ENCODE data around the gene ANKHD1. TPM values are rescaled to one million over a fixed set of nuclear protein-coding genes. Genes with fewer than 3 reads are reported as not detected.

The ANKHD1 gene
- total RNA-seq, 1 experiment from 2014 or later: 140 TPM

DNA sequence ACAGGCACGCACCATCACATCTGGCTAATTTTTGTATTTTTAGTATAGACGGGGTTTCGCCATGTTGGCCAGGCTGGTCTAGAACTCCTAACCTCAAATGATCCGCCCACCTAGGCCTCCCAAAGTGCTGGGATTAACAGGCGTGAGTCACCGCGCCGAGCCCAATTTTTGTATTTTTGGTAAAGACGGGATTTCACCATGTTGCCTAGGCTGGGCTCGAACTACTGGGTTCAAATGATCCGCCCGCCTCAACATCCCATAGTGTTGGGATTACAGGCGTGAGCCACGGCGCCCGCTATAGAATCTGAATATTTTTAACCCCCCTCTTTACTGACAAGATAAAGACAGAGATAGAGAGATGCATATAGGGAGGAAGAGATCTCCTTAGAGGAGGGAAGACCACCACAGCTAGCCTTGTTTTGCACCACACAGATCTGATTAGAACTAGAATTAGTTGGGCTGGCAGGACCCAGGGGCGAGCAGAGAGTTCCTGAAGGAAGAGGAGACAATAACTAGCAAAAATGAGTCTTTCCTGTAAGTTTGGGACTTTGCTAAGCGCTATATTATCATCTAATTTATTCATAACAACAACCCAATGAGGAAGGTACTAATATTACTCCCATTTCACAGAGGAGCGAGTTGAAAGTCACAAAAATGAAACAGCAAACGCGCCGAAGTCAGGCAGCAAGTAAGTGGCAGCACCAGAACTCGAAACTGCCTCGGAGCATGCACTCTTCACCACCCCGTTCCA, 1.5 kb upstream of the ANKHD1 start:
- TSS peak; percentile 86 for BruUV-seq (replicated peaks)
- H3K4me1 ChIP-seq (ENCODE audit: control insufficient read depth, insufficient read depth, low read length): peaks cover 19% of the 10 kb centered on the region
- no peaks in the 10 kb centered on the region for H3K27me3 ChIP-seq (ENCODE audit: control insufficient read depth, insufficient read depth, low read length)
- DNase-seq (ENCODE audit: low read depth, low spot score) (no peak), ATAC-seq (no peak)
- H3K27ac ChIP-seq (ENCODE audit: low read length): peak overlapping the region; percentile 98
- peak overlapping the region; percentile 62 to 97 for H3K4me3 ChIP-seq (ENCODE audit: low read depth in 2 of 2, low read length in 2 of 2)
- ChIA-PET CTCF (no interaction called here), POLR2A (no interaction called here)
- no peaks in the 10 kb centered on the region for H3K9me3 ChIP-seq (ENCODE audit: control insufficient read depth, insufficient read depth, low read depth, low read length)
- peaks cover 5% of the 10 kb centered on the region for H3K36me3 ChIP-seq (ENCODE audit: control insufficient read depth, insufficient read depth, low read length)
- intact Hi-C loops (cut with micrococcal nuclease; ENCODE audit: unreplicated experiment) (no loop called here), in situ Hi-C loops (cut with HindIII; ENCODE audit: low pct_unique_long_range_greater_than_20kb, low sequenced_read_pairs) (no loop called here)
- TF ChIP-seq POLR2AphosphoS5 (IDR thresholded peaks at IDR 0.05; ENCODE audit: low read depth, low read length): no peak
- TF ChIP-seq, protein P1, sequence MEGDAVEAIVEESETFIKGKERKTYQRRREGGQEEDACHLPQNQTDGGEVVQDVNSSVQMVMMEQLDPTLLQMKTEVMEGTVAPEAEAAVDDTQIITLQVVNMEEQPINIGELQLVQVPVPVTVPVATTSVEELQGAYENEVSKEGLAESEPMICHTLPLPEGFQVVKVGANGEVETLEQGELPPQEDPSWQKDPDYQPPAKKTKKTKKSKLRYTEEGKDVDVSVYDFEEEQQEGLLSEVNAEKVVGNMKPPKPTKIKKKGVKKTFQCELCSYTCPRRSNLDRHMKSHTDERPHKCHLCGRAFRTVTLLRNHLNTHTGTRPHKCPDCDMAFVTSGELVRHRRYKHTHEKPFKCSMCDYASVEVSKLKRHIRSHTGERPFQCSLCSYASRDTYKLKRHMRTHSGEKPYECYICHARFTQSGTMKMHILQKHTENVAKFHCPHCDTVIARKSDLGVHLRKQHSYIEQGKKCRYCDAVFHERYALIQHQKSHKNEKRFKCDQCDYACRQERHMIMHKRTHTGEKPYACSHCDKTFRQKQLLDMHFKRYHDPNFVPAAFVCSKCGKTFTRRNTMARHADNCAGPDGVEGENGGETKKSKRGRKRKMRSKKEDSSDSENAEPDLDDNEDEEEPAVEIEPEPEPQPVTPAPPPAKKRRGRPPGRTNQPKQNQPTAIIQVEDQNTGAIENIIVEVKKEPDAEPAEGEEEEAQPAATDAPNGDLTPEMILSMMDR (IDR thresholded peaks at IDR 0.05): no peak

DNA sequence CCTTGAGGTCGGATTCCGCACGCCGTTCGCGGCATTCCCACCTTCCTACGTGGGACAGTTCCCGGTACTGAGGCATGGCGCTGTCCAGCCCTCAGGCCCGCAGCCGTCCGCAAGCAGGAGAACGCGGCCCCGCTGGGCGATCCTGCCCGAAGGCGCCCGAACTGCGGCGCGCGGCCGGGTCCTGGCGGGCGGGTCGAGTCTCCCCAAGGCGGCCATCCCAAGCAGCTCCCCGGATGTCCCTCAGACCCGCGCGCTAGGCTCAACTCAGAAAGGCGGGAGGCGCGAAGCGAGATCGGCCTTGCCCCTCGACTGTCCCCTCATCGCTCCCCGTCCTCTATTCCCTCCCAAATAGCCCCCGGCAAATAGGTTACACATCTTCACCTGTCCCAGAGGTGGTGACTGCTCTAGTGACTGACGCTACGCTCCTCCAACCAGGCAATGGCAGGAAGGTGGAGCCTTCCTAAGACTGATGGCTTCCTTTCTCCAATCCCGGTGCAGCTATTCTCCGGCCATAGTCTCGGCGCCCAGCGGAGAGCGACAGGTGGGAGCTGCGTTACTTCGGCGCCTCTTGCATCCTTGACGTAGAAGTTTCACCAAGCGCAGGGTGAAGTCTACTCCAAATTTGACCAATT, 787 bp upstream of the ANKHD1 start:
- in situ Hi-C loops (cut with HindIII; ENCODE audit: low pct_unique_long_range_greater_than_20kb, low sequenced_read_pairs): no loop called here
- peak; percentile 96 for DNase-seq (ENCODE audit: low read depth, low spot score)
- intact Hi-C loops (cut with micrococcal nuclease; ENCODE audit: unreplicated experiment): no loop called here
- BruUV-seq (replicated peaks): no TSS peak
- H3K27ac ChIP-seq (ENCODE audit: low read length): peak overlapping the region; percentile 98
- ChIA-PET CTCF (interaction anchor here (0.6 kb wide), 1 partner anchor 55 kb away, joined by 3 read pairs; no protein-coding TSS in a partner anchor), POLR2A (interaction anchor here (0.6 to 0.8 kb wide), 2 partner anchors 302 to 319 kb away, joined by 3 read pairs; no protein-coding TSS in a partner anchor)
- peaks cover 5% of the 10 kb centered on the region for H3K36me3 ChIP-seq (ENCODE audit: control insufficient read depth, insufficient read depth, low read length)
- H3K4me1 ChIP-seq (ENCODE audit: control insufficient read depth, insufficient read depth, low read length): peaks cover 19% of the 10 kb centered on the region
- TF ChIP-seq, protein P2, sequence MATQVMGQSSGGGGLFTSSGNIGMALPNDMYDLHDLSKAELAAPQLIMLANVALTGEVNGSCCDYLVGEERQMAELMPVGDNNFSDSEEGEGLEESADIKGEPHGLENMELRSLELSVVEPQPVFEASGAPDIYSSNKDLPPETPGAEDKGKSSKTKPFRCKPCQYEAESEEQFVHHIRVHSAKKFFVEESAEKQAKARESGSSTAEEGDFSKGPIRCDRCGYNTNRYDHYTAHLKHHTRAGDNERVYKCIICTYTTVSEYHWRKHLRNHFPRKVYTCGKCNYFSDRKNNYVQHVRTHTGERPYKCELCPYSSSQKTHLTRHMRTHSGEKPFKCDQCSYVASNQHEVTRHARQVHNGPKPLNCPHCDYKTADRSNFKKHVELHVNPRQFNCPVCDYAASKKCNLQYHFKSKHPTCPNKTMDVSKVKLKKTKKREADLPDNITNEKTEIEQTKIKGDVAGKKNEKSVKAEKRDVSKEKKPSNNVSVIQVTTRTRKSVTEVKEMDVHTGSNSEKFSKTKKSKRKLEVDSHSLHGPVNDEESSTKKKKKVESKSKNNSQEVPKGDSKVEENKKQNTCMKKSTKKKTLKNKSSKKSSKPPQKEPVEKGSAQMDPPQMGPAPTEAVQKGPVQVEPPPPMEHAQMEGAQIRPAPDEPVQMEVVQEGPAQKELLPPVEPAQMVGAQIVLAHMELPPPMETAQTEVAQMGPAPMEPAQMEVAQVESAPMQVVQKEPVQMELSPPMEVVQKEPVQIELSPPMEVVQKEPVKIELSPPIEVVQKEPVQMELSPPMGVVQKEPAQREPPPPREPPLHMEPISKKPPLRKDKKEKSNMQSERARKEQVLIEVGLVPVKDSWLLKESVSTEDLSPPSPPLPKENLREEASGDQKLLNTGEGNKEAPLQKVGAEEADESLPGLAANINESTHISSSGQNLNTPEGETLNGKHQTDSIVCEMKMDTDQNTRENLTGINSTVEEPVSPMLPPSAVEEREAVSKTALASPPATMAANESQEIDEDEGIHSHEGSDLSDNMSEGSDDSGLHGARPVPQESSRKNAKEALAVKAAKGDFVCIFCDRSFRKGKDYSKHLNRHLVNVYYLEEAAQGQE (IDR thresholded peaks at IDR 0.05; ENCODE audit: insufficient read depth in 1 of 2, low read depth in 2 of 2, low read length in 1 of 2): peak; percentile 94 to 99
- TF ChIP-seq, protein P1 (IDR thresholded peaks at IDR 0.05): no peak
- TF ChIP-seq SIN3A (IDR thresholded peaks at IDR 0.05; ENCODE audit: borderline replicate concordance, insufficient read depth, low read depth, low read length): peak; percentile 100
- TF ChIP-seq TCF7L2 (IDR thresholded peaks at IDR 0.05; ENCODE audit: low read depth, low read length): no peak
- TF ChIP-seq POLR2AphosphoS5 (IDR thresholded peaks at IDR 0.05; ENCODE audit: low read depth, low read length): peak; percentile 67; the same call in 1 of the 2 replicates
- H3K4me3 ChIP-seq (ENCODE audit: low read depth in 2 of 2, low read length in 2 of 2): peak overlapping the region; percentile 62 to 97
- peak; percentile 91 for ATAC-seq
- no peaks in the 10 kb centered on the region for H3K27me3 ChIP-seq (ENCODE audit: control insufficient read depth, insufficient read depth, low read length)
- no peaks in the 10 kb centered on the region for H3K9me3 ChIP-seq (ENCODE audit: control insufficient read depth, insufficient read depth, low read depth, low read length)
